ENCODE data around the gene MRPL24. TPM values are rescaled to one million over a fixed set of nuclear protein-coding genes. Genes with fewer than 3 reads are reported as not detected.

Gene MRPL24
- total and polyA plus RNA-seq, 9 of the 15 experiments (the other 6 are each of a cell fraction or from before 2014, with no cell fraction given), result 74.3 to 267 (median 113) TPM

DNA sequence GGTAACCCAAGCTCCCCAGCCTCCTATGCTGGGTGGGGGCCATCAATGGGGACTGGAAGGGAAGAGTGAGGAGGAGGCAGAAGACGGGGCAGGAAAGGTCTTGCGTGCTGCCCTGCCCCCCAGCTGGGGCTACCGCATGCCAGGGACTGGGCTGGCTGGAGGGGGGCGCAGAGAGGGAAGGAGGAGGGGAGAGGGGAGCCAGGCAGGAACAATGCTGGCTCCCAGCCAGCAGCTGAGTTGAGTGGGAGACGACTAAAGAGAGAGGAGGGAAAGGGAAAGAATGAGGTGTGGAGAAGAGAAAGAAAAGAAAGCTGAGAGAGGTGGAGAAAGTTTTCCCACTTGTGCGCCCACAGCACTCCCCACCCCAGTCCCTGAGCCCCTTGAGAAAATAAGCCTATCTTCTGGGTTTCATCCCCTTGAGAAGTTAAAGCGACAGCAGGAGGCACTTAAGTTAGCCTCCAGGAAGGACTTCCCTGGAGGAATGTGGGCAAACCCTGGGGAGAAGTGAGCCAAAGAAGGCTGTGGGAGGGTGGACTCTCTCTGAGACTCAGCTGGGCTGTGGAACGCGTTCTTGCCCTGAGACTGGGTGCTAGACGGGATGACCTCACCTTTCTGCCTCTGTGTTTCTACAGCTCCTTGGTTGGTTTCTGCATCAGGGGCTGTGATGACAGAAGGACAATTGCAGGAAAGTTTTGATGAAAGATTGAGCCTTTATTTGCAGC is 50.8 kb downstream of the MRPL24 start:
- H3K9ac ChIP-seq (ENCODE audit: insufficient read depth in 1 of 2, low read depth in 2 of 2, low read length in 2 of 2), result peak overlapping the region in 1 of 2 experiments; percentile 89; a peak in 1 of 4 replicates
- ChIA-PET POLR2A (interaction anchor here (0.6 to 5.9 kb wide), 17 partner anchors 8 to 269 kb away, joined by 3 to 60 read pairs (median 4); partner anchors contain the start of genes CRABP2, ISG20L2, METTL25B and MRPL24), CTCF (ENCODE audit: low intra/inter-chr PET ratio) (interaction anchor here (0.9 to 6.6 kb wide), 7 partner anchors 11 to 199 kb away, joined by 3 to 143 read pairs (median 7); partner anchors contain the start of genes CRABP2, ISG20L2, METTL25B and NES)
- in situ Hi-C loops (cut with MboI) (no loop called here), intact Hi-C loops (cut with micrococcal nuclease) (loop anchor here (1.0 to 5.0 kb wide), 4 partner anchors 16 to 200 kb away; partner anchors contain the start of gene NTRK1)
- peaks cover 49 to 59% of the 10 kb centered on the region in 2 experiments for H3K4me1 ChIP-seq (replicated peaks in 1 of 2; ENCODE audit: control insufficient read depth in 2 of 2, insufficient read depth in 2 of 2, low read length in 2 of 2)
- FAIRE-seq (no peak), ATAC-seq (no peak), DNase-seq (ENCODE audit: extremely low read depth in 1 of 4, low spot score in 3 of 4) (no peak)
- H4K20me1 ChIP-seq (replicated peaks; ENCODE audit: control insufficient read depth, insufficient read depth, low read length), result no peaks in the 10 kb centered on the region
- peak overlapping the region; percentile 98 for H2AFZ ChIP-seq (ENCODE audit: low read depth, low read length)
- BruUV-seq (replicated peaks), result no TSS peak
- no peaks in the 10 kb centered on the region for H3K9me1 ChIP-seq (ENCODE audit: control insufficient read depth, insufficient read depth, low read length)
- H3K9me3 ChIP-seq (replicated peaks; ENCODE audit: control insufficient read depth, insufficient read depth, low read depth, low read length), result no peaks in the 10 kb centered on the region
- 31% methylated on average over 7 of the region's 10 CpGs for WGBS (ENCODE audit: insufficient coverage, low coverage, missing lambda C conversion rate)
- no peaks in the 10 kb centered on the region for H3K36me3 ChIP-seq (ENCODE audit: control insufficient read depth, insufficient read depth, low read length)
- H3K79me2 ChIP-seq (ENCODE audit: control insufficient read depth, insufficient read depth, low read length), result 0 out of 3 replicates have a peak, but pooled peaks cover 3% of the 10 kb centered on the region
- H3K27me3 ChIP-seq (ENCODE audit: control insufficient read depth in 2 of 2, insufficient read depth in 2 of 2, low read length in 2 of 2), result no peaks in the 10 kb centered on the region
- H3K4me2 ChIP-seq (ENCODE audit: insufficient read depth, low read length), result peak overlapping the region; percentile 86
- no peak overlapping the region for H3K27ac ChIP-seq (ENCODE audit: extremely low read depth, low read depth, low read length)
- no peak overlapping the region for H3K4me3 ChIP-seq
- no peak for TF ChIP-seq ZNF232 (CRISPR knock-in tag; IDR thresholded peaks at IDR 0.05)
- no peak for TF ChIP-seq NFYB (IDR thresholded peaks at IDR 0.05; ENCODE audit: extremely low read depth, insufficient read length)
- no peak for TF ChIP-seq MIER1 (IDR thresholded peaks at IDR 0.05; ENCODE audit: low read depth)
- no peak for TF ChIP-seq EWSR1 (IDR thresholded peaks at IDR 0.05; ENCODE audit: borderline replicate concordance, low read depth, partially characterized antibody)
- TF ChIP-seq, protein P1, sequence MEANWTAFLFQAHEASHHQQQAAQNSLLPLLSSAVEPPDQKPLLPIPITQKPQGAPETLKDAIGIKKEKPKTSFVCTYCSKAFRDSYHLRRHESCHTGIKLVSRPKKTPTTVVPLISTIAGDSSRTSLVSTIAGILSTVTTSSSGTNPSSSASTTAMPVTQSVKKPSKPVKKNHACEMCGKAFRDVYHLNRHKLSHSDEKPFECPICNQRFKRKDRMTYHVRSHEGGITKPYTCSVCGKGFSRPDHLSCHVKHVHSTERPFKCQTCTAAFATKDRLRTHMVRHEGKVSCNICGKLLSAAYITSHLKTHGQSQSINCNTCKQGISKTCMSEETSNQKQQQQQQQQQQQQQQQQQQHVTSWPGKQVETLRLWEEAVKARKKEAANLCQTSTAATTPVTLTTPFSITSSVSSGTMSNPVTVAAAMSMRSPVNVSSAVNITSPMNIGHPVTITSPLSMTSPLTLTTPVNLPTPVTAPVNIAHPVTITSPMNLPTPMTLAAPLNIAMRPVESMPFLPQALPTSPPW (CRISPR knock-in tag; IDR thresholded peaks at IDR 0.05), result no peak
- TF ChIP-seq, protein P2, sequence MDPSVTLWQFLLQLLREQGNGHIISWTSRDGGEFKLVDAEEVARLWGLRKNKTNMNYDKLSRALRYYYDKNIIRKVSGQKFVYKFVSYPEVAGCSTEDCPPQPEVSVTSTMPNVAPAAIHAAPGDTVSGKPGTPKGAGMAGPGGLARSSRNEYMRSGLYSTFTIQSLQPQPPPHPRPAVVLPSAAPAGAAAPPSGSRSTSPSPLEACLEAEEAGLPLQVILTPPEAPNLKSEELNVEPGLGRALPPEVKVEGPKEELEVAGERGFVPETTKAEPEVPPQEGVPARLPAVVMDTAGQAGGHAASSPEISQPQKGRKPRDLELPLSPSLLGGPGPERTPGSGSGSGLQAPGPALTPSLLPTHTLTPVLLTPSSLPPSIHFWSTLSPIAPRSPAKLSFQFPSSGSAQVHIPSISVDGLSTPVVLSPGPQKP (CRISPR knock-in tag; IDR thresholded peaks at IDR 0.05), result no peak
- no peak for TF ChIP-seq RBM14 (IDR thresholded peaks at IDR 0.05; ENCODE audit: borderline replicate concordance, insufficient read depth, low read depth, low read length)
- no peak for TF ChIP-seq MYNN (IDR thresholded peaks at IDR 0.05)
- no peak for TF ChIP-seq MYNN (CRISPR knock-in tag; IDR thresholded peaks at IDR 0.05)
- peak in 1 of 2 experiments; percentile 70; a peak in 2 of 4 replicates for TF ChIP-seq KDM1A (IDR thresholded peaks at IDR 0.05)
- TF ChIP-seq HDAC2 (IDR thresholded peaks at IDR 0.05), result peak; percentile 66
- TF ChIP-seq, protein P3, sequence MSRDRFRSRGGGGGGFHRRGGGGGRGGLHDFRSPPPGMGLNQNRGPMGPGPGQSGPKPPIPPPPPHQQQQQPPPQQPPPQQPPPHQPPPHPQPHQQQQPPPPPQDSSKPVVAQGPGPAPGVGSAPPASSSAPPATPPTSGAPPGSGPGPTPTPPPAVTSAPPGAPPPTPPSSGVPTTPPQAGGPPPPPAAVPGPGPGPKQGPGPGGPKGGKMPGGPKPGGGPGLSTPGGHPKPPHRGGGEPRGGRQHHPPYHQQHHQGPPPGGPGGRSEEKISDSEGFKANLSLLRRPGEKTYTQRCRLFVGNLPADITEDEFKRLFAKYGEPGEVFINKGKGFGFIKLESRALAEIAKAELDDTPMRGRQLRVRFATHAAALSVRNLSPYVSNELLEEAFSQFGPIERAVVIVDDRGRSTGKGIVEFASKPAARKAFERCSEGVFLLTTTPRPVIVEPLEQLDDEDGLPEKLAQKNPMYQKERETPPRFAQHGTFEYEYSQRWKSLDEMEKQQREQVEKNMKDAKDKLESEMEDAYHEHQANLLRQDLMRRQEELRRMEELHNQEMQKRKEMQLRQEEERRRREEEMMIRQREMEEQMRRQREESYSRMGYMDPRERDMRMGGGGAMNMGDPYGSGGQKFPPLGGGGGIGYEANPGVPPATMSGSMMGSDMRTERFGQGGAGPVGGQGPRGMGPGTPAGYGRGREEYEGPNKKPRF (IDR thresholded peaks at IDR 0.05; ENCODE audit: low read depth, low read length), result no peak
- no peak for TF ChIP-seq CAMTA2 (CRISPR knock-in tag; conservative IDR thresholded peaks at IDR 0.05)
- TF ChIP-seq BCOR (IDR thresholded peaks at IDR 0.05), result peak; percentile 92
- TF ChIP-seq CBFB (CRISPR knock-in tag; IDR thresholded peaks at IDR 0.05), result no peak
- TF ChIP-seq HMG20B (CRISPR knock-in tag; IDR thresholded peaks at IDR 0.05), result no peak
- no peak for TF ChIP-seq BRCA1 (IDR thresholded peaks at IDR 0.05)
- TF ChIP-seq BRCA1 (CRISPR knock-in tag; IDR thresholded peaks at IDR 0.05), result no peak
